WTC11 (cell line): ENCODE data around the gene HOXA10. TPM values are rescaled to one million over a fixed set of nuclear protein-coding genes. Genes with fewer than 3 reads are reported as not detected.

Source experiments
- ATAC-seq: fragments of 200-7000 bp; cut with Tn5 transposase; 2 replicates; pipeline ENCODE4 v1.10.0; 2021; ENCODE audit warnings: mild to moderate bottlenecking, moderate library complexity
- CTCF ChIA-PET: fragments of 300-600 bp; sonication (Branson Sonifier 250); formaldehyde crosslinking; loops from one replicate; lab custom pipeline; 2021; ENCODE audit warnings: antibody characterized with exemption; lab: Charles Lee
- POLR2A ChIA-PET: fragments of 350-600 bp; sonication (Branson Sonifier 250); formaldehyde crosslinking; loops from one replicate; lab custom pipeline; 2021; ENCODE audit warnings: antibody characterized with exemption; lab: Charles Lee
- DNase-seq: peaks from one replicate; pipeline ENCODE4 v3.0.0; 2021; ENCODE audit warnings: low spot score
- H3K27ac Mint-ChIP-seq: 2 replicates; pipeline ENCODE4 v1.8.0; 2021; ENCODE audit warnings: mixed read lengths
- H3K27me3 Mint-ChIP-seq: 2 replicates; pipeline ENCODE4 v1.8.0; 2021; ENCODE audit warnings: low read depth, mild to moderate bottlenecking, moderate library complexity, mixed read lengths
- H3K36me3 Mint-ChIP-seq: 2 replicates; pipeline ENCODE4 v1.8.0; 2021; ENCODE audit warnings: mixed read lengths
- H3K4me1 Mint-ChIP-seq: 2 replicates; pipeline ENCODE4 v1.8.0; 2022; ENCODE audit warnings: mixed read lengths
- H3K4me3 Mint-ChIP-seq: 2 replicates; pipeline ENCODE4 v1.8.0; 2021; ENCODE audit warnings: mild to moderate bottlenecking, moderate library complexity, mixed read lengths
- H3K9me3 Mint-ChIP-seq: 2 replicates; pipeline ENCODE4 v1.8.0; 2021; ENCODE audit warnings: mixed read lengths
- CBFB ChIP-seq: sonication (generic); formaldehyde crosslinking; IDR thresholded peaks from 2 replicates; pipeline ENCODE4 v1.8.1; 2022; ENCODE audit warnings: mild to moderate bottlenecking, low read depth, missing genetic modification reagents
- CREB1 ChIP-seq: sonication (generic); formaldehyde crosslinking; IDR thresholded peaks from 2 replicates; pipeline ENCODE4 v1.8.0; 2023; ENCODE audit warnings: mild to moderate bottlenecking, missing genetic modification reagents
- CREM ChIP-seq: sonication (generic); formaldehyde crosslinking; IDR thresholded peaks from 2 replicates; pipeline ENCODE4 v1.8.1; 2022; ENCODE audit warnings: mild to moderate bottlenecking, missing genetic modification reagents, moderate library complexity
- EMX1 ChIP-seq: fragments of 250-450 bp; sonication (Bioruptor Pico); IDR thresholded peaks from 2 replicates; pipeline ENCODE4 v1.8.0; 2021; ENCODE audit warnings: mild to moderate bottlenecking
- GRHL2 ChIP-seq: fragments of 250-450 bp; sonication (Bioruptor Pico); IDR thresholded peaks from 2 replicates; pipeline ENCODE4 v1.8.0; 2022; ENCODE audit warnings: mild to moderate bottlenecking, moderate library complexity; ENCODE audit not compliant: insufficient replicate concordance, severe bottlenecking
- HMGA2 ChIP-seq: fragments of 250-450 bp; sonication (Bioruptor Pico); IDR thresholded peaks from 2 replicates; pipeline ENCODE4 v1.4.0; 2021; ENCODE audit warnings: mild to moderate bottlenecking, moderate library complexity
- MYBL2 ChIP-seq: sonication (generic); formaldehyde crosslinking; IDR thresholded peaks from 2 replicates; pipeline ENCODE4 v1.8.1; 2023; ENCODE audit warnings: mild to moderate bottlenecking, moderate library complexity, missing genetic modification reagents
- NFYB ChIP-seq: sonication (generic); formaldehyde crosslinking; conservative IDR thresholded peaks from 2 replicates; pipeline ENCODE4 v1.8.0; 2022; ENCODE audit warnings: low read depth, missing genetic modification reagents
- NR2C2 ChIP-seq: sonication (generic); formaldehyde crosslinking; IDR thresholded peaks from 2 replicates; pipeline ENCODE4 v1.8.0; 2022; ENCODE audit warnings: mild to moderate bottlenecking, missing genetic modification reagents
- PREB ChIP-seq: sonication (generic); formaldehyde crosslinking; IDR thresholded peaks from 2 replicates; pipeline ENCODE4 v1.8.1; 2022; ENCODE audit warnings: mild to moderate bottlenecking, missing genetic modification reagents, moderate library complexity, borderline replicate concordance
- PRRX2 ChIP-seq: fragments of 250-450 bp; sonication (Bioruptor Pico); IDR thresholded peaks from 2 replicates; pipeline ENCODE4 v1.8.0; 2021; ENCODE audit warnings: mild to moderate bottlenecking
- RELA ChIP-seq: sonication (generic); formaldehyde crosslinking; IDR thresholded peaks from 2 replicates; pipeline ENCODE4 v1.8.1; 2022; ENCODE audit warnings: missing genetic modification reagents, mild to moderate bottlenecking, borderline replicate concordance
- SP1 ChIP-seq: sonication (generic); formaldehyde crosslinking; conservative IDR thresholded peaks from 2 replicates; pipeline ENCODE4 v1.8.1; 2022; ENCODE audit warnings: missing genetic modification reagents
- TCF7 ChIP-seq: sonication (generic); formaldehyde crosslinking; IDR thresholded peaks from 2 replicates; pipeline ENCODE4 v1.8.0; 2022; ENCODE audit warnings: mild to moderate bottlenecking, low read depth, missing genetic modification reagents, moderate library complexity
- TEAD1 ChIP-seq: sonication (generic); formaldehyde crosslinking; IDR thresholded peaks from 2 replicates; pipeline ENCODE4 v1.8.0; 2022; ENCODE audit warnings: mild to moderate bottlenecking, missing genetic modification reagents
- ZBTB21 ChIP-seq: sonication (generic); formaldehyde crosslinking; IDR thresholded peaks from 2 replicates; pipeline ENCODE4 v1.8.1; 2023; ENCODE audit warnings: mild to moderate bottlenecking, missing genetic modification reagents, borderline replicate concordance
- ZBTB43 ChIP-seq: sonication (generic); formaldehyde crosslinking; IDR thresholded peaks from 2 replicates; pipeline ENCODE4 v1.8.1; 2023; ENCODE audit warnings: mild to moderate bottlenecking, missing genetic modification reagents
- ZMAT4 ChIP-seq: fragments of 250-450 bp; sonication (Bioruptor Pico); IDR thresholded peaks from 2 replicates; pipeline ENCODE4 v1.9.0; 2021; ENCODE audit warnings: mild to moderate bottlenecking
- ZNF263 ChIP-seq: sonication (generic); formaldehyde crosslinking; IDR thresholded peaks from 2 replicates; pipeline ENCODE4 v1.8.1; 2022; ENCODE audit warnings: low read depth, mild to moderate bottlenecking, moderate library complexity, missing genetic modification reagents
- ZNF281 ChIP-seq: sonication (generic); formaldehyde crosslinking; IDR thresholded peaks from 2 replicates; pipeline ENCODE4 v1.8.0; 2023; ENCODE audit warnings: mild to moderate bottlenecking, missing genetic modification reagents
- ZNF396 ChIP-seq: fragments of 250-450 bp; sonication (Bioruptor Pico); IDR thresholded peaks from 2 replicates; pipeline ENCODE4 v1.8.0; 2021; ENCODE audit warnings: mild to moderate bottlenecking, moderate library complexity, borderline replicate concordance
- ZNF532 ChIP-seq: fragments of 250-450 bp; sonication (Bioruptor Pico); IDR thresholded peaks from 2 replicates; pipeline ENCODE4 v1.9.0; 2021; ENCODE audit warnings: mild to moderate bottlenecking, borderline replicate concordance
- total RNA-seq: library from RNA; stranded (reverse); gene quantifications from 3 replicates; pipeline ENCODE4 v1.2.3, GENCODE V29; 2021

The HOXA10 gene
- total RNA-seq, 1 experiment from 2014 or later, result 0.07 TPM

GRCh38 chr7:27198871-27199801 lies 25.0 kb upstream of the HOXA10 start:
- H3K27me3 Mint-ChIP-seq, result peaks cover 96% of the 10 kb centered on the region
- CTCF ChIA-PET, result interaction anchor here (0.9 to 2.5 kb wide), 10 partner anchors 10 to 895 kb away, joined by 3 to 20 read pairs (median 5); partner anchors contain the start of genes HIBADH and HOXA5
- POLR2A ChIA-PET, result interaction anchor here (1.1 to 1.4 kb wide), 2 partner anchors 11 to 50 kb away, joined by 3 read pairs; no protein-coding TSS in a partner anchor
- no peaks in the 10 kb centered on the region for H3K9me3 Mint-ChIP-seq
- TF ChIP-seq ZBTB21, result no peak
- no peak for TF ChIP-seq TEAD1 (CRISPR knock-in tag)
- TF ChIP-seq ZMAT4 (CRISPR knock-in tag), result no peak
- no peak for TF ChIP-seq CBFB (CRISPR knock-in tag)
- TF ChIP-seq TCF7, result no peak
- no peak for TF ChIP-seq PRRX2 (CRISPR knock-in tag)
- no peak for TF ChIP-seq EMX1 (CRISPR knock-in tag)
- no peak for TF ChIP-seq PREB (CRISPR knock-in tag)
- TF ChIP-seq CREB1 (CRISPR knock-in tag), result no peak
- no peak for TF ChIP-seq HMGA2 (CRISPR knock-in tag)
- no peak for TF ChIP-seq ZNF396
- no peak for TF ChIP-seq MYBL2 (CRISPR knock-in tag)
- TF ChIP-seq GRHL2 (CRISPR knock-in tag), result no peak
- no peak for TF ChIP-seq ZNF532 (CRISPR knock-in tag)
- TF ChIP-seq SP1 (CRISPR knock-in tag), result no peak
- no peak for TF ChIP-seq ZNF263 (CRISPR knock-in tag)
- no peak for TF ChIP-seq RELA (CRISPR knock-in tag)
- TF ChIP-seq CREM (CRISPR knock-in tag), result no peak
- no peaks in the 10 kb centered on the region for H3K36me3 Mint-ChIP-seq
- ATAC-seq (peak; percentile 40), DNase-seq (peak; percentile 55)
- H3K27ac Mint-ChIP-seq, result no peak overlapping the region
- H3K4me3 Mint-ChIP-seq, result peak overlapping the region; percentile 52
- peaks cover 24% of the 10 kb centered on the region for H3K4me1 Mint-ChIP-seq

- Mint-ChIP-seq H3K27me3 (peaks cover 96% of the 10 kb centered on the region), H3K4me3 (no peak overlapping the region; the same call in 1 of the 2 replicates), H3K9me3 (no peaks in the 10 kb centered on the region), H3K27ac (no peak overlapping the region), H3K36me3 (no peaks in the 10 kb centered on the region), H3K4me1 (peaks cover 26% of the 10 kb centered on the region)
- POLR2A ChIA-PET, result interaction anchor here (1.4 kb wide), 1 partner anchor 51 kb away, joined by 3 read pairs; no protein-coding TSS in a partner anchor
- no peak for DNase-seq
- CTCF ChIA-PET, result interaction anchor here (1.3 to 2.5 kb wide), 6 partner anchors 11 to 576 kb away, joined by 3 to 20 read pairs (median 10); partner anchors contain the start of gene HOXA5
- no peak for ATAC-seq
- no peak for TF ChIP-seq ZBTB43 (CRISPR knock-in tag)
- no peak for TF ChIP-seq NFYB (CRISPR knock-in tag)
- no peak for TF ChIP-seq ZNF281
- TF ChIP-seq PREB (CRISPR knock-in tag), result no peak
- TF ChIP-seq NR2C2 (CRISPR knock-in tag), result no peak
These were observed 24.2 kb upstream of the HOXA10 start for GRCh38 chr7:27198138-27198841.
